HepG2 (cell line): ENCODE measurements around the gene TH. TPM values are rescaled to one million over a fixed set of nuclear protein-coding genes. Genes with fewer than 3 reads are reported as not detected.

Source experiments
- ATAC-seq: fragments of 200-7000 bp; cut with Tn5 transposase; 3 replicates; pipeline ENCODE4 v1.9.1; 2020; ENCODE audit warnings: mild to moderate bottlenecking, moderate library complexity
- BruUV-seq: library from RNA; stranded (reverse); fragments of 400-500 nt; replicated peaks from 2 replicates; lab custom pipeline; 2021; lab: Mats Ljungman, UMichigan
- CTCF ChIA-PET: fragments of 300-600 bp; formaldehyde crosslinking; extraction: SDS; loops from one replicate; lab custom pipeline; 2021; ENCODE audit warnings: low total read pairs, inconsistent platforms, low intra/inter-chr PET ratio; lab: Yijun Ruan, JAX
- POLR2A ChIA-PET: fragments of 350-600 bp; sonication (Branson Sonifier 250); formaldehyde crosslinking; loops from one replicate; lab custom pipeline; 2020; ENCODE audit warnings: antibody characterized with exemption, inconsistent platforms; lab: Yijun Ruan, JAX
- DNase-seq: peaks from one replicate; pipeline ENCODE4 v3.0.0-alpha.2; 2015; ENCODE audit warnings: low spot score
- FAIRE-seq: peaks from 3 replicates; lab custom pipeline; 2011; peaks lifted over from hg19 to GRCh38; lab: Jason Lieb, UNC
- H2AFZ ChIP-seq: one replicate; pipeline ENCODE4 v1.6.1; 2011; ENCODE audit warnings: low read length, inconsistent platforms
- H3K27ac ChIP-seq: fragments of 300-600 bp; 3 replicates; pipeline ENCODE4 v1.8.0; 2011; ENCODE audit warnings: mixed run types, mild to moderate bottlenecking, mixed read lengths, low read length, inconsistent platforms; ENCODE audit not compliant: insufficient read depth; ENCODE audit errors: extremely low read length
- H3K27me3 ChIP-seq, 2 experiments: fragments of 200-600 bp in 1 of 2; 2 replicates in 1 of 2; 3 replicates in 1 of 2; pipeline versions ENCODE4 v1.6.0 to v1.8.0; 2011; ENCODE audit warnings: low read length in 2 of 2, mild to moderate bottlenecking in 2 of 2, moderate library complexity in 2 of 2, inconsistent platforms in 1 of 2; ENCODE audit not compliant: insufficient read depth in 2 of 2, control insufficient read depth in 1 of 2
- H3K36me3 ChIP-seq, 2 experiments: fragments of 200-600 bp in 1 of 2; replicated peaks in 1 of 2; 2 replicates in 1 of 2; 3 replicates in 1 of 2; pipeline versions ENCODE4 v1.5.1 to v1.8.0; 2011; ENCODE audit warnings: low read length in 2 of 2, inconsistent platforms in 1 of 2; ENCODE audit not compliant: insufficient read depth in 2 of 2, control insufficient read depth in 1 of 2
- H3K4me1 ChIP-seq: 2 replicates; pipeline ENCODE4 v1.5.1; 2012; ENCODE audit warnings: low read length, inconsistent platforms; ENCODE audit not compliant: insufficient read depth
- H3K4me2 ChIP-seq: 2 replicates; pipeline ENCODE4 v1.6.0; 2011; ENCODE audit warnings: low read depth, low read length, inconsistent platforms
- H3K4me3 ChIP-seq, 3 experiments: fragments of 200-600 bp in 1 of 3; sonication (generic), shearing (Covaris generic) in 1 of 3; replicated peaks in 1 of 3; 2 replicates each; pipeline ENCODE4 v1.5.1; 2011 to 2016; ENCODE audit warnings: low read length in 3 of 3, inconsistent platforms in 2 of 3, low read depth in 2 of 3, mild to moderate bottlenecking in 2 of 3, control low read depth in 1 of 3, mixed read lengths in 1 of 3; ENCODE audit not compliant: insufficient read depth in 1 of 3
- H3K79me2 ChIP-seq: one replicate; pipeline ENCODE4 v1.6.1; 2011; ENCODE audit warnings: low read length, inconsistent platforms; ENCODE audit not compliant: insufficient read depth
- H3K9ac ChIP-seq: 2 replicates; pipeline ENCODE4 v1.6.0; 2011; ENCODE audit warnings: mild to moderate bottlenecking, low read depth, low read length, inconsistent platforms; ENCODE audit not compliant: insufficient read depth
- H3K9me3 ChIP-seq: 2 replicates; pipeline ENCODE4 v1.5.1; 2012; ENCODE audit warnings: mild to moderate bottlenecking, low read length
- H4K20me1 ChIP-seq: 2 replicates; pipeline ENCODE4 v1.6.0; 2011; ENCODE audit warnings: inconsistent platforms, mild to moderate bottlenecking, low read length, moderate library complexity; ENCODE audit not compliant: insufficient read depth
- POLR2AphosphoS5 ChIP-seq: IDR thresholded peaks from 2 replicates; pipeline ENCODE4 v1.6.1; 2012; ENCODE audit warnings: low read depth, low read length
- RFX3 ChIP-seq: IDR thresholded peaks from 2 replicates; pipeline ENCODE4 v1.6.1; 2016; ENCODE audit warnings: missing biosample characterization, missing genetic modification reagents
- WGBS: methylation state at CpG from one replicate; pipeline ENCODE4 v1.1.6; 2017; ENCODE audit warnings: low lambda C conversion rate; 5-methylcytosine and 5-hydroxymethylcytosine counted together
- in situ Hi-C: cut with HindIII; loops from 2 replicates; pipeline ENCODE4 v1.10.0; 2017; ENCODE audit warnings: low pct_unique_long_range_greater_than_20kb; ENCODE audit not compliant: extremely low pct_ligation_motif_present
- intact Hi-C: fragments of 100-400 bp; cut with micrococcal nuclease; formaldehyde crosslinking; loops from one replicate; pipeline ENCODE4 v1.10.0; 2022; ENCODE audit not compliant: unreplicated experiment
- polyA plus RNA-seq, 8 experiments: library from polyadenylated mRNA; depleted of rRNA in 3 of 8; stranded (reverse) in 7 of 8; unstranded in 1 of 8; fragments of >200 nt; fragmentation: Illumina TruSeq in 4 of 8; extraction: Trizol in 4 of 8; gene quantifications; 2 replicates each; pipeline versions ENCODE4 v1.2.1 to v1.2.3, GENCODE V29; 2011 to 2016; ENCODE audit warnings: low read depth in 4 of 8, missing spikeins in 1 of 8, mixed read lengths in 1 of 8; ENCODE audit not compliant: insufficient read depth in 1 of 8
- total RNA-seq, 5 experiments: library from RNA; depleted of rRNA; stranded (reverse); fragments of >200 nt; fragmentation: Illumina TruSeq; extraction: Trizol; gene quantifications; 2 replicates each; pipeline ENCODE4 v1.2.3, GENCODE V29; 2016; ENCODE audit warnings: low read depth in 1 of 5
- TF ChIP-seq, protein P1 (sequence below): sonication (generic); formaldehyde crosslinking; IDR thresholded peaks from 2 replicates; pipeline ENCODE4 v1.4.0; 2020; ENCODE audit warnings: missing genetic modification reagents, borderline replicate concordance
- TF ChIP-seq, protein P2 (sequence below): sonication (generic); formaldehyde crosslinking; IDR thresholded peaks from 2 replicates; pipeline ENCODE4 v1.4.0; 2020; ENCODE audit warnings: low read depth, mild to moderate bottlenecking, missing genetic modification reagents
- TF ChIP-seq, protein P3 (sequence below): sonication (generic); formaldehyde crosslinking; IDR thresholded peaks from 2 replicates; pipeline ENCODE4 v1.8.0; 2022; ENCODE audit warnings: mild to moderate bottlenecking, missing genetic modification reagents

The TH gene
- total and polyA plus RNA-seq, 2 of the 13 experiments (the other 11 are each of a cell fraction or from before 2014, with no cell fraction given): 0.36 TPM; not detected in 1

DNA sequence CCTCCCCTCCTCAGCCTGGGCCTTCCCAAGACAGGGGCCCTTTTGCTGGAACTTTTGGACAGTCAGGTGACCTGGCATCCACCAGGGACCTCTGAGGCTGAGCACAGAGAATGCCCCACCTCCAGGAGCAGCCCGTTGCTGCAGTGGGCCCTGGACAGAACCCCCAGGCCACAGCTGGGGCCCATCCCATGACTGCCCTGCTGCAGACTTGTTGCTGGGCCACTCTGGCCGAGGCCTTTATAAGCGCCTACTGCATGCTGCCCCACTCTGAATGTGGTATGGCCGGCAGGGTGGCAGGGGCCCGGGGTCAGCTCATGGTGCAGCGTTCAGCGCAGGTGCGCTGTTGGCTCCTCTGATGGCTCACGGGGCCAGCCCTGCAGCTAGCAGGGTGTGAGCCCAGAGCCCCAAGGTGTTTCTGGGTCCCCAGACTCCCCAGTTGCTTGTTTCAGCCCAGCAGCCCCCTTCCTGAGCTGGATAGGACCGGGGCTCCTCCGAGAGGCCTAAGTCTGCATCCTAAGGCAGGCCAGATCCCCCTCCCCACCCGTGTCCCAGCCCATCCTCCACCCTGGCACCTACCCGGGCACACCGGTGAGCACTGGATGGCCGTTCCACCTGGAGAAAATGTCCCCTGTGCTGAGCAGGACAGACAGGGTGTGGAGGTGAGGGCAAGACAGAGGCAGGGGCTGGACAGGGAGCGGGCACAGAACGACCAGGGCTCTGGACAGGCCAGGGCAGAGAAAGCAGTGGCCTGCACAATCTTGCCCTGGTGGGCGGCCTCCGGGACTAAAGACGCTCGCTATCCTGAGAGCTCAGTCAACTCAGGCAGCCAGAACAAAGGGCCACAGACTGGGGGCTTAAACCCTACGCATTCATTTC lies 28.1 kb upstream of the TH start:
- ATAC-seq: no peak
- Histone ChIP-seq H3K27me3 (no peaks in the 10 kb centered on the region; a peak in 1 of 5 replicates), H3K79me2 (no peaks in the 10 kb centered on the region), H3K9ac (no peak overlapping the region), H3K9me3 (no peaks in the 10 kb centered on the region), H3K4me2 (no peak overlapping the region)
- intact Hi-C loops: loop anchor here (5.0 kb wide), 1 partner anchor 223 kb away; no protein-coding TSS in a partner anchor
- no peak for DNase-seq
- WGBS: 87% methylated on average over 8 of the region's 22 CpGs
- TF ChIP-seq, protein P1, sequence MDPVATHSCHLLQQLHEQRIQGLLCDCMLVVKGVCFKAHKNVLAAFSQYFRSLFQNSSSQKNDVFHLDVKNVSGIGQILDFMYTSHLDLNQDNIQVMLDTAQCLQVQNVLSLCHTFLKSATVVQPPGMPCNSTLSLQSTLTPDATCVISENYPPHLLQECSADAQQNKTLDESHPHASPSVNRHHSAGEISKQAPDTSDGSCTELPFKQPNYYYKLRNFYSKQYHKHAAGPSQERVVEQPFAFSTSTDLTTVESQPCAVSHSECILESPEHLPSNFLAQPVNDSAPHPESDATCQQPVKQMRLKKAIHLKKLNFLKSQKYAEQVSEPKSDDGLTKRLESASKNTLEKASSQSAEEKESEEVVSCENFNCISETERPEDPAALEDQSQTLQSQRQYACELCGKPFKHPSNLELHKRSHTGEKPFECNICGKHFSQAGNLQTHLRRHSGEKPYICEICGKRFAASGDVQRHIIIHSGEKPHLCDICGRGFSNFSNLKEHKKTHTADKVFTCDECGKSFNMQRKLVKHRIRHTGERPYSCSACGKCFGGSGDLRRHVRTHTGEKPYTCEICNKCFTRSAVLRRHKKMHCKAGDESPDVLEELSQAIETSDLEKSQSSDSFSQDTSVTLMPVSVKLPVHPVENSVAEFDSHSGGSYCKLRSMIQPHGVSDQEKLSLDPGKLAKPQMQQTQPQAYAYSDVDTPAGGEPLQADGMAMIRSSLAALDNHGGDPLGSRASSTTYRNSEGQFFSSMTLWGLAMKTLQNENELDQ: no peak
- TF ChIP-seq POLR2AphosphoS5 (no peak), RFX3 (CRISPR knock-in tag) (no peak)
- TF ChIP-seq, protein P2, sequence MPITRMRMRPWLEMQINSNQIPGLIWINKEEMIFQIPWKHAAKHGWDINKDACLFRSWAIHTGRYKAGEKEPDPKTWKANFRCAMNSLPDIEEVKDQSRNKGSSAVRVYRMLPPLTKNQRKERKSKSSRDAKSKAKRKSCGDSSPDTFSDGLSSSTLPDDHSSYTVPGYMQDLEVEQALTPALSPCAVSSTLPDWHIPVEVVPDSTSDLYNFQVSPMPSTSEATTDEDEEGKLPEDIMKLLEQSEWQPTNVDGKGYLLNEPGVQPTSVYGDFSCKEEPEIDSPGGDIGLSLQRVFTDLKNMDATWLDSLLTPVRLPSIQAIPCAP (CRISPR knock-in tag): no peak
- TF ChIP-seq, protein P3, sequence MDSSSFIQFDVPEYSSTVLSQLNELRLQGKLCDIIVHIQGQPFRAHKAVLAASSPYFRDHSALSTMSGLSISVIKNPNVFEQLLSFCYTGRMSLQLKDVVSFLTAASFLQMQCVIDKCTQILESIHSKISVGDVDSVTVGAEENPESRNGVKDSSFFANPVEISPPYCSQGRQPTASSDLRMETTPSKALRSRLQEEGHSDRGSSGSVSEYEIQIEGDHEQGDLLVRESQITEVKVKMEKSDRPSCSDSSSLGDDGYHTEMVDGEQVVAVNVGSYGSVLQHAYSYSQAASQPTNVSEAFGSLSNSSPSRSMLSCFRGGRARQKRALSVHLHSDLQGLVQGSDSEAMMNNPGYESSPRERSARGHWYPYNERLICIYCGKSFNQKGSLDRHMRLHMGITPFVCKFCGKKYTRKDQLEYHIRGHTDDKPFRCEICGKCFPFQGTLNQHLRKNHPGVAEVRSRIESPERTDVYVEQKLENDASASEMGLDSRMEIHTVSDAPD: no peak
- TF ChIP-seq, all 625 proteins: peak for 0
- CTCF ChIA-PET: interaction anchor here (3.9 kb wide), 1 partner anchor 100 kb away, joined by 72 read pairs; no protein-coding TSS in a partner anchor
- POLR2A ChIA-PET: interaction anchor here (1.5 to 3.4 kb wide), 2 partner anchors 11 to 13 kb away, joined by 3 to 19 read pairs; no protein-coding TSS in a partner anchor
- no TSS peak for BruUV-seq
- Histone ChIP-seq H2AFZ (no peak overlapping the region), H3K4me1 (peaks cover 58% of the 10 kb centered on the region), H3K36me3 (no peaks in the 10 kb centered on the region), H4K20me1 (no peaks in the 10 kb centered on the region), H3K27ac (no peak overlapping the region), H3K4me3 (no peak overlapping the region)
- in situ Hi-C loops: loop anchor here (5.0 to 25.0 kb wide), 4 partner anchors 98 to 538 kb away; no protein-coding TSS in a partner anchor
- no peak for FAIRE-seq
